GM12874 (cell line): ENCODE data around the gene TMEM81.

Experiments
- CTCF ChIP-seq: IDR thresholded peaks from 2 replicates; pipeline ENCODE4 v1.5.1; 2011; ENCODE audit warnings: low read depth, mild to moderate bottlenecking, control low read depth, low read length, moderate library complexity; ENCODE audit not compliant: insufficient read depth

The TMEM81 gene

GRCh38 chr1:205102404-205102803 is 18.1 kb upstream of the TMEM81 start:
- TF ChIP-seq CTCF: no peak

- TF ChIP-seq CTCF: no peak
Observed at GRCh38 chr1:205098242-205098641, 14.0 kb upstream of the TMEM81 start.

- TF ChIP-seq CTCF: no peak
Observed at GRCh38 chr1:205095422-205095821, 11.2 kb upstream of the TMEM81 start.

- TF ChIP-seq CTCF: no peak
Observed at GRCh38 chr1:205091043-205091740, 6.9 kb upstream of the TMEM81 start.

GRCh38 chr1:205088341-205088740 is 4.1 kb upstream of the TMEM81 start:
- TF ChIP-seq CTCF: no peak

- no peak for TF ChIP-seq CTCF
Observed at GRCh38 chr1:205082431-205082830, 1.8 kb downstream of the TMEM81 start.

GRCh38 chr1:205077934-205078311 is 6.3 kb downstream of the TMEM81 start:
- TF ChIP-seq CTCF: no peak
